GM19099 (cell line): ENCODE measurements around the gene GNG14.
A peak's percentile ranks its signal among the peaks of the same experiment; 100 is the strongest.

Experiments used
- POLR2A ChIP-seq: IDR thresholded peaks from 3 replicates; pipeline ENCODE4 v1.6.1; 2011; ENCODE audit warnings: low read depth; ENCODE audit not compliant: insufficient read length; ENCODE audit errors: extremely low read depth

Gene GNG14

GRCh38 chr19:12726988-12727316 lies 39.2 kb downstream of the GNG14 start:
- TF ChIP-seq POLR2A: no peak

GRCh38 chr19:12727745-12728433 lies 40.1 kb downstream of the GNG14 start:
- TF ChIP-seq POLR2A: no peak

DNA sequence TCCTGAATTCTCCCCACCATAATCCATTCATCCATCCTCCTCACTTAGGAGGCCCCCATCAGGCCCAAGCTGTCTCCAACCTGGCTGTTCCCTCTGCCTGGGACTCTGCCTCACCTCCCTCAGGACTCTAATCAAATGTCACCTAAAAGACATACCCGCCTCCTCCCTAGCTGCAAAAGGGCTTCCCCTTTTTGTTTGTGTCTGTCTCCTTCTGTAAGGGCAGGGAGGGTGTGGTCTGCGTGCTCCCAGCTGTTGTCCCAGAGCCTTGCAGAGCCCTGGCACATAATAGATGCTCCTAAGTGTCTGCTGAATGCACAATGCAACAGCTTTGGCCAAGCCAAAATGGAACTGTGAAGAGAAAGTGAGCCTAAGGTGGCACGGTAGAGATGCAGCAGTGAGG lies 42.3 kb downstream of the GNG14 start:
- no peak for TF ChIP-seq POLR2A

DNA sequence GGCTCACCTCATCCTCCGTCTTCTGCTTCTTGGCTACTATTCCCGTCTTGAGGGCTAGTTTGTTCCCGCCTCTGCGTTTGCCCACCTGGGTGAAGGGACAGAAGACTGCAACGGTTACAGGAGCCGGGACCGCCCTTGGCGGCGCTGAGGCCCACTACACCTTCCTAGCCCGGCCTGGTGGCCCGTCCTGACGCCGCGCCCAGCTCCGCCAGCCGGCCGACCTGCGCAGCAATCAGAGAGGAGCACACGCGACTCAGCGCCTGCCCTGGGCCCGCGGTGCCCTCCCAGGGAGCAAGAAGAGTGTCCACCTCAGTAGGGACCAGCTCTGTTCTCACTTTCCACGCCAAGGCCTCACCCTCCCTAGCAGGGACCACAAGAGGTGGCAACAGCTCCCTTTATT lies 43.5 kb downstream of the GNG14 start:
- no peak for TF ChIP-seq POLR2A

DNA sequence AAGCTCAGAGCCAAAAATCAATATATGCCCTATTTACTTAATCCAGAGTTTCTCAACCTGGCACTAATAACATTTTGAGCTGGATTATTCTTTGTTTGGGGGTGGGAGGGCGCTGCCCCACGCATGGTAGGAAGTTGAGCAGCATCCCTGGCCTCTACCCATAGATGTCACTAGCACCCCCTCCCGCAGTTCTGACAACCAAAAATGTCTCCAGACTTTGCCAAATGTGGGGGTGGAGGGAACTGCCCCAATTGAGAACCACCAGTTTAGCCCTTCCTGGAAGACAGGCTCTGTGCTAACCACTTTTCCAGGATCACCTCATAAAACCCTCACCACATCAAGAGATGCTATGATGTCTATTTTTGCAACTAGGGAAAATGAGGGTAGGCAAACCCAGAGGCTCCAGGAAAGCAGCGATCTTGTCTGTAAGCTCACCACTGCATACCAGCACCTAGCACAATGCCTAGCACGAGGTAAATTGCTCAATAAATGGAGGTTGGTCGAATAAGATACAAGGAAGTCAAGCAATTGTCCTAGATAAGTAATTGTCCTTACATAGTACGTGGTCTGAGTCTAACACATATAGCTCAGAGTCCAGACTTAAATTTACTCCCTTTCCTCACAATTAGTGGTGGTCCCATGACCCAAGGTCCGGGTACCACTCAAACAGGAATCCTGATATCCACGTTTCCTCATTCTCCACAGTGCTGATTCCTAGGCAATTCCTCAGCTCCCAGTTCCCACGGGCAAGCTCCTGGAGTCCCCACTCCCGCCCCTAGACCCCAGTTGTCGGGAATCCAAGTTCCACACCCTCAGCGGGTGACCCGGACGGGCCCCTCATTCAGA lies 45.8 kb downstream of the GNG14 start:
- no peak for TF ChIP-seq POLR2A

DNA sequence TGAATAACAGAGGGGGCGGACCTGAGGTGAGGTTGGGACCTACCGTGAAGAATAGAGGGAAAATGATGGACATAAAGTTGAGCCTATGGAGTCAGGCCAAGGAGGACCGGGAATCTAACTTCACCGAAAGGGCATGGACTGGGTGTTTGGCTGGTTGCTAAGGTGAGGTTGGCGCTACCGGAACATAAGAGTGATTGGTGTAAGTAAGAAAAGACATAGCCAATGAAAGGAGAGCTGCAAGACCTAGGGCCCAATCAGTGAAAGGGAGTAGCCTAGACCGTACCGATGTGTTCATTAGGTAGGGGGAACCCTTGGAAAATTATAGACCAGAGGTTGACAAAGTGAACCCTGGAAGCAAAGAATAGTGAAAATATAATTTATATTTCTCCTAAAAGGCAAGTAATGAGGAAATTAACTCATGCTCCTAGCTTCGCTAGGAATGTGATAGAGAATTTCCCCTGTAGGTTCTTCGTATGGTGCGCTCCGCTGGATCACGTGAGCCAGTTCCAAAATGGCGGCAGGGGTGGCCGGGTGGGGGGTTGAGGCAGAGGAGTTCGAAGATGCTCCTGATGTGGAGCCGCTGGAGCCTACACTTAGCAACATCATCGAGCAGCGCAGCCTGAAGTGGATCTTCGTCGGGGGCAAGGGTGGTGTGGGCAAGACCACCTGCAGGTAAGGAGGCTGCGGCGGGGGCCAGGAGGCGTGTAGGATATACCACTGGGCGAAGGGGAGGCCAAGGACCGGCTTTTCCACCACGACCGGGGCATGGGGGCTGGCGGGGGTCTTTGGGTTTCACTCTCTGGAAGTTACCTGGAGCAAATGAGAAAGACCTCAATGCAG lies 49.4 kb downstream of the GNG14 start, which contains the start of gene GET3:
GET3 (plus strand) TSS at position 503 of the 840 bp plus-strand sequence; CDS start at position 512, 9 bp downstream.
- peak; percentile 89 for TF ChIP-seq POLR2A

DNA sequence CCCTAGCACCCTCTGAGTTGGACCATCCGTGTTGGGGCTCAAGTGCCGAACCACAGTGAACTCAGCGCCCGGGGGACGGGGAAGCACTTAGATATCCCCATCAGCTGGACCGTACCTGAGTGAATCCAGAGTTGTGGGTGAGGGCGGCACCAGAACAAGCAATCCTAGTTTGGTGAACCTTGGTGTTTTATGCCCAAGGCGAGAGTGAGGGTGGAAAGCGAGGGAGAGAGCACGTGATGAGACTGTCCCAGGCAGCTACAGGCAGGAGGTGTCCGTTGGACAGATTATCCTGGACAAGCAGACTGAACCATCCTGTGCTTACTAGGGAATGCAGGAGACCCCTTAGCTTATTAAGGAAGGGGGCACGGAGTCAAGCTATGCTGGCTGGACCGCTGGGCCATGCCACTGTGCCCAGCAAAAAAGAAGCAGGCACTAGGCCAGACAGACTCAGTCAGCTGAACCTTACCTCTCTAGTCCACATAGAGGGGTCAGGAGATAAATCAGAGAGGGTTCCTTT lies 50.1 kb downstream of the GNG14 start:
- TF ChIP-seq POLR2A: no peak
